Esophagus squamous epithelium (tissue), 5 donors: ENCODE measurements around the gene TSPAN1. TPM values are rescaled to one million over a fixed set of nuclear protein-coding genes. Genes with fewer than 3 reads are reported as not detected.

Experiments
- DNase-seq: peaks from one replicate; lab custom pipeline; 2025; lab: John Stamatoyannopoulos, UW
- H3K27ac ChIP-seq, 4 donors: fragments of 200-600 bp; sonication (generic); one replicate each; pipeline ENCODE4 v1.5.1; 2016 to 2019; ENCODE audit warnings: mild to moderate bottlenecking in 1 of 4
- H3K27me3 ChIP-seq, 4 donors: fragments of 200-600 bp; sonication (generic); 1 replicate in 3 of 4; 2 replicates in 1 of 4; pipeline versions ENCODE4 v1.5.1 to v1.6.0; 2017 to 2021; ENCODE audit warnings: antibody characterized with exemption in 1 of 4
- H3K36me3 ChIP-seq, 3 donors: fragments of 200-600 bp; sonication (generic); one replicate each; pipeline ENCODE4 v1.5.1; 2016 to 2019
- H3K4me1 ChIP-seq, 3 donors: fragments of 200-600 bp; sonication (generic); one replicate each; pipeline ENCODE4 v1.5.1; 2017 to 2019
- H3K4me3 ChIP-seq, 4 donors: fragments of 200-600 bp; sonication (generic); 1 replicate in 3 of 4; 2 replicates in 1 of 4; pipeline ENCODE4 v1.5.1; 2016 to 2019; ENCODE audit warnings: mild to moderate bottlenecking in 2 of 4, moderate library complexity in 1 of 4
- H3K9me3 ChIP-seq, 3 donors: fragments of 200-600 bp; sonication (generic); one replicate each; pipeline ENCODE4 v1.5.1; 2016 to 2019
- CTCF ChIP-seq, 6 experiments: fragments of 450-650 bp in 4 of 6; fragments of 200-600 bp in 2 of 6; sonication (generic) in 2 of 6; IDR thresholded peaks; one replicate each; pipeline ENCODE4 v1.5.1; 2016 to 2019; ENCODE audit warnings: antibody characterized with exemption in 6 of 6, mild to moderate bottlenecking in 4 of 6, moderate library complexity in 4 of 6
- POLR2A ChIP-seq, 4 donors: fragments of 450-650 bp; IDR thresholded peaks; one replicate each; pipeline ENCODE4 v1.6.1; 2017; ENCODE audit warnings: antibody characterized with exemption in 4 of 4, mild to moderate bottlenecking in 4 of 4, moderate library complexity in 3 of 4
- WGBS, 2 donors: methylation state at CpG; one replicate each; pipeline ENCODE4 v1.1.5; 2018; 5-methylcytosine and 5-hydroxymethylcytosine counted together
- intact Hi-C: fragments of 100-400 bp; cut with DNase I; formaldehyde crosslinking; loops from one replicate; pipeline ENCODE4 v1.15.0; 2022
- total RNA-seq, 4 donors: library from RNA; depleted of rRNA; stranded (reverse); fragments of >200 nt; gene quantifications; one replicate each; pipeline ENCODE4 v1.1.0, GENCODE V29; 2016
- donor health status: DM: yes; HTN: yes; CAD: no.

The TSPAN1 gene
- total RNA-seq, 4 donors from 2014 or later = 1.4 to 10.7 (median 5.0) TPM

- H3K4me1 ChIP-seq = peaks cover 34 to 78% (median 51%) of the 10 kb centered on the region in 3 donors
- H3K4me3 ChIP-seq = no peak overlapping the region
- intact Hi-C loops = no loop called here
- TF ChIP-seq POLR2A (IDR thresholded peaks at IDR 0.05) (no peak), CTCF (IDR thresholded peaks at IDR 0.05) (no peak)
- H3K27me3 ChIP-seq = peaks cover 0 to 19% (median 0%) of the 10 kb centered on the region in 4 donors
- H3K9me3 ChIP-seq = no peaks in the 10 kb centered on the region
- peak overlapping the region in 3 of 4 donors; percentile 5 to 61 (median 58) for H3K27ac ChIP-seq
- no peak for DNase-seq
- H3K36me3 ChIP-seq = no peaks in the 10 kb centered on the region
- 30 to 60% methylated on average over 2 to 7 of the region's 8 CpGs for WGBS, 2 donors
Observed at GRCh38 chr1:46171351-46171750, 3.5 kb upstream of the TSPAN1 start.

- 20 to 24% methylated on average over 2 to 5 of the region's 6 CpGs for WGBS, 2 donors
- intact Hi-C loops = no loop called here
- no peak for DNase-seq
- no peaks in the 10 kb centered on the region for H3K9me3 ChIP-seq
- H3K36me3 ChIP-seq = no peaks in the 10 kb centered on the region
- peaks cover 29 to 72% (median 51%) of the 10 kb centered on the region in 3 donors for H3K4me1 ChIP-seq
- peak overlapping the region in 3 of 4 donors; percentile 22 to 61 (median 58) for H3K27ac ChIP-seq
- TF ChIP-seq POLR2A (IDR thresholded peaks at IDR 0.05) = no peak
- no peak for TF ChIP-seq CTCF (IDR thresholded peaks at IDR 0.05)
- peaks cover 0 to 18% (median 0%) of the 10 kb centered on the region in 4 donors for H3K27me3 ChIP-seq
- no peak overlapping the region for H3K4me3 ChIP-seq
Observed at GRCh38 chr1:46171871-46172270, 3.0 kb upstream of the TSPAN1 start.

GRCh38 chr1:46172321-46172720 is 2.6 kb upstream of the TSPAN1 start:
- no peaks in the 10 kb centered on the region for H3K36me3 ChIP-seq
- no peak for DNase-seq
- WGBS, 2 donors = 50 to 72% methylated on average over 2 to 4 of the region's 4 CpGs
- intact Hi-C loops = no loop called here
- peaks cover 26 to 68% (median 48%) of the 10 kb centered on the region in 3 donors for H3K4me1 ChIP-seq
- H3K27ac ChIP-seq = peak overlapping the region in 3 of 4 donors; percentile 16 to 61 (median 58)
- no peak overlapping the region for H3K4me3 ChIP-seq
- TF ChIP-seq POLR2A (IDR thresholded peaks at IDR 0.05) (no peak), CTCF (IDR thresholded peaks at IDR 0.05) (no peak)
- peaks cover 0 to 14% (median 0%) of the 10 kb centered on the region in 4 donors for H3K27me3 ChIP-seq
- no peaks in the 10 kb centered on the region for H3K9me3 ChIP-seq

GRCh38 chr1:46173361-46173856 is 1.5 kb upstream of the TSPAN1 start:
- no peaks in the 10 kb centered on the region for H3K36me3 ChIP-seq
- DNase-seq = no peak
- no peaks in the 10 kb centered on the region for H3K9me3 ChIP-seq
- H3K4me1 ChIP-seq = peaks cover 19 to 58% (median 44%) of the 10 kb centered on the region in 3 donors
- TF ChIP-seq POLR2A (IDR thresholded peaks at IDR 0.05) (no peak), CTCF (IDR thresholded peaks at IDR 0.05) (no peak)
- intact Hi-C loops = no loop called here
- no peak overlapping the region for H3K4me3 ChIP-seq
- peak overlapping the region in 3 of 4 donors; percentile 76 to 89 (median 78) for H3K27ac ChIP-seq
- H3K27me3 ChIP-seq = peaks cover 0 to 5% (median 0%) of the 10 kb centered on the region in 4 donors
- WGBS, 2 donors = 43% methylated on average over 4 of the region's 4 CpGs; no CpG with 5 or more reads in 1 of the 2 donors

GRCh38 chr1:46175243-46175642 is 356 bp downstream of the TSPAN1 start:
- H3K36me3 ChIP-seq = no peaks in the 10 kb centered on the region
- intact Hi-C loops = no loop called here
- H3K27ac ChIP-seq = peak overlapping the region; percentile 66 to 89 (median 77)
- H3K27me3 ChIP-seq = no peaks in the 10 kb centered on the region
- peaks cover 28 to 67% (median 56%) of the 10 kb centered on the region in 3 donors for H3K4me1 ChIP-seq
- H3K4me3 ChIP-seq = no peak overlapping the region
- TF ChIP-seq CTCF (IDR thresholded peaks at IDR 0.05) = no peak
- TF ChIP-seq POLR2A (IDR thresholded peaks at IDR 0.05) = no peak
- no peak for DNase-seq
- no peaks in the 10 kb centered on the region for H3K9me3 ChIP-seq
- WGBS, 2 donors = 70 to 87% methylated on average over 3 of the region's 3 CpGs
